ENCODE results near the gene NSFL1C. TPM values are rescaled to one million over a fixed set of nuclear protein-coding genes. Genes with fewer than 3 reads are reported as not detected.

Gene NSFL1C
- polyA plus RNA-seq, 2 of the 4 experiments (the other 2 are of a cell fraction) = 56.6 to 136 TPM

GRCh38 chr20:1494436-1494835 is 27.8 kb upstream of the NSFL1C start:
- ATAC-seq = no peak

GRCh38 chr20:1493536-1493935 is 26.9 kb upstream of the NSFL1C start:
- H3K4me2 ChIP-seq = no peak overlapping the region
- 3% methylated on average over 1 of the region's 1 CpG for WGBS (ENCODE audit: missing lambda C conversion rate)
- TF ChIP-seq MAFK (IDR thresholded peaks at IDR 0.05; ENCODE audit: partially characterized antibody) = no peak
- TF ChIP-seq FOSB (CRISPR knock-in tag; IDR thresholded peaks at IDR 0.05) = no peak
- no peak for DNase-seq (ENCODE audit: low read depth in 1 of 2, low spot score in 1 of 2)
- no peaks in the 10 kb centered on the region for H3K9me3 ChIP-seq
- 0 out of 3 replicates have a peak, but pooled peaks cover 3% of the 10 kb centered on the region for H3K4me1 ChIP-seq
- ATAC-seq = no peak
- no peak overlapping the region for H3K4me3 ChIP-seq
- ChIA-PET POLR2A (no interaction called here), CTCF (interaction anchor here (1.3 to 12.7 kb wide), 6 partner anchors 10 to 57 kb away, joined by 3 to 129 read pairs (median 5); partner anchors contain the start of gene NSFL1C)
- no peak for FAIRE-seq
- H3K27ac ChIP-seq = no peak overlapping the region

More at GRCh38 chr20:1494436-1494835, 27.8 kb upstream of the NSFL1C start:
- ChIA-PET CTCF (interaction anchor here (0.6 to 12.7 kb wide), 7 partner anchors 9 to 58 kb away, joined by 3 to 129 read pairs (median 5); partner anchors contain the start of gene NSFL1C), POLR2A (no interaction called here)
- FAIRE-seq = no peak
- H3K4me1 ChIP-seq = 0 out of 3 replicates have a peak, but pooled peaks cover 3% of the 10 kb centered on the region
- 22% methylated on average over 3 of the region's 3 CpGs for WGBS (ENCODE audit: missing lambda C conversion rate)
- H3K4me3 ChIP-seq = no peak overlapping the region
- H3K4me2 ChIP-seq = no peak overlapping the region
- TF ChIP-seq CHD2 (IDR thresholded peaks at IDR 0.05; ENCODE audit: low read length, partially characterized antibody) (no peak), RARB (CRISPR knock-in tag; IDR thresholded peaks at IDR 0.05) (no peak), RNF2 (IDR thresholded peaks at IDR 0.05; ENCODE audit: borderline replicate concordance, low read depth) (no peak), USF2 (IDR thresholded peaks at IDR 0.05) (no peak), PBX3 (IDR thresholded peaks at IDR 0.05) (no peak), CEBPB (IDR thresholded peaks at IDR 0.05) (no peak), E2F6 (IDR thresholded peaks at IDR 0.05; ENCODE audit: borderline replicate concordance, low read depth) (no peak), KDM1A (IDR thresholded peaks at IDR 0.05; ENCODE audit: low read depth) (no peak), JUN (IDR thresholded peaks at IDR 0.05) (no peak), MAX (IDR thresholded peaks at IDR 0.05) (no peak), GATA3 (IDR thresholded peaks at IDR 0.05; ENCODE audit: borderline replicate concordance) (no peak), ZFP36 (IDR thresholded peaks at IDR 0.05; ENCODE audit: borderline replicate concordance, partially characterized antibody) (no peak), MAZ (IDR thresholded peaks at IDR 0.05; ENCODE audit: borderline replicate concordance, low read depth, low read length) (no peak), RFX5 (IDR thresholded peaks at IDR 0.05) (no peak), HMGXB4 (CRISPR knock-in tag; IDR thresholded peaks at IDR 0.05; ENCODE audit: borderline replicate concordance) (no peak), CHD4 (IDR thresholded peaks at IDR 0.05; ENCODE audit: borderline replicate concordance) (no peak), HOXB5 (CRISPR knock-in tag; IDR thresholded peaks at IDR 0.05) (no peak), TP53 (CRISPR knock-in tag; IDR thresholded peaks at IDR 0.05) (no peak), HES2 (IDR thresholded peaks at IDR 0.05) (no peak), NFE2L2 (conservative IDR thresholded peaks at IDR 0.05; ENCODE audit: low read length) (no peak)
- no peak for DNase-seq (ENCODE audit: low read depth in 1 of 2, low spot score in 1 of 2)
- H3K9me3 ChIP-seq = no peaks in the 10 kb centered on the region
- H3K27ac ChIP-seq = no peak overlapping the region

Measured in A549 (cell line).